Neural cell (in vitro differentiated cells): ENCODE measurements around the gene MTTP. TPM values are rescaled to one million over a fixed set of nuclear protein-coding genes. Genes with fewer than 3 reads are reported as not detected.

Source experiments
- H2AFZ ChIP-seq: fragments of 200-600, 300-800 bp; sonication (generic), shearing (Covaris generic); 2 replicates; pipeline ENCODE4 v1.6.0; 2014; ENCODE audit warnings: low read depth, mild to moderate bottlenecking, antibody characterized with exemption, low read length, moderate library complexity
- H3F3A ChIP-seq: fragments of 200-600 bp; shearing (Covaris generic); 2 replicates; pipeline ENCODE4 v1.6.1; 2016; ENCODE audit warnings: mild to moderate bottlenecking, moderate library complexity, mixed read lengths, antibody characterized with exemption, low read length; ENCODE audit not compliant: insufficient read depth, poor library complexity, severe bottlenecking
- H3K27ac ChIP-seq: fragments of 200-600, 300-800 bp; sonication (generic), shearing (Covaris generic); 2 replicates; pipeline ENCODE4 v1.5.1; 2014; ENCODE audit warnings: mild to moderate bottlenecking, low read length, moderate library complexity
- H3K27me3 ChIP-seq: fragments of 300-800, 200-600 bp; sonication (generic), shearing (Covaris generic); 2 replicates; pipeline ENCODE4 v1.6.0; 2014; ENCODE audit warnings: mild to moderate bottlenecking, low read depth, low read length, moderate library complexity; ENCODE audit not compliant: insufficient read depth
- H3K36me3 ChIP-seq: fragments of 300-800, 200-600 bp; sonication (generic), shearing (Covaris generic); 2 replicates; pipeline ENCODE4 v1.5.1; 2014; ENCODE audit warnings: mild to moderate bottlenecking, antibody characterized with exemption, low read length, moderate library complexity; ENCODE audit not compliant: insufficient read depth
- H3K4me2 ChIP-seq: fragments of 300-800, 200-600 bp; sonication (generic), shearing (Covaris generic); 2 replicates; pipeline ENCODE4 v1.6.0; 2014; ENCODE audit warnings: mild to moderate bottlenecking, low read length
- H3K4me3 ChIP-seq: fragments of 300-800, 200-600 bp; sonication (generic), shearing (Covaris generic); 2 replicates; pipeline ENCODE4 v1.5.1; 2014; ENCODE audit warnings: mild to moderate bottlenecking, low read length, moderate library complexity
- H3K79me2 ChIP-seq: fragments of 200-600 bp; shearing (Covaris generic); replicated peaks from 2 replicates; pipeline ENCODE4 v1.6.0; 2014; ENCODE audit warnings: mild to moderate bottlenecking, low read length, moderate library complexity; ENCODE audit not compliant: insufficient read depth
- H3K9ac ChIP-seq: fragments of 300-800, 200-600 bp; sonication (generic), shearing (Covaris generic); 2 replicates; pipeline ENCODE4 v1.6.1; 2016; ENCODE audit warnings: mild to moderate bottlenecking, low read length, mixed read lengths
- H3K9me2 ChIP-seq: fragments of 200-600 bp; shearing (Covaris generic); 2 replicates; pipeline ENCODE4 v1.6.1; 2016; ENCODE audit warnings: mild to moderate bottlenecking, low read length, mixed read lengths; ENCODE audit not compliant: insufficient read depth
- H3K9me3 ChIP-seq: fragments of 200-600, 300-800 bp; sonication (generic), shearing (Covaris generic); 2 replicates; pipeline ENCODE4 v1.6.1; 2016; ENCODE audit warnings: mild to moderate bottlenecking, mixed run types, low read length, moderate library complexity, mixed read lengths
- H4K20me1 ChIP-seq: fragments of 200-600 bp; shearing (Covaris generic); 2 replicates; pipeline ENCODE4 v1.6.1; 2016; ENCODE audit warnings: mild to moderate bottlenecking, mixed run types; ENCODE audit not compliant: insufficient read depth
- EP300 ChIP-seq: fragments of 450-650 bp; conservative IDR thresholded peaks from 2 replicates; pipeline ENCODE4 v1.6.1; 2014; ENCODE audit warnings: antibody characterized with exemption, mild to moderate bottlenecking, moderate library complexity; ENCODE audit not compliant: poor library complexity, severe bottlenecking
- EZH2 ChIP-seq: fragments of 200-600, 300-800 bp; shearing (Covaris generic), sonication (generic); IDR thresholded peaks from 2 replicates; pipeline ENCODE4 v1.6.1; 2014; ENCODE audit warnings: antibody characterized with exemption, low read length, borderline replicate concordance, mild to moderate bottlenecking; ENCODE audit not compliant: insufficient read depth, poor library complexity, severe bottlenecking
- MXI1 ChIP-seq: fragments of 450-650 bp; conservative IDR thresholded peaks from 2 replicates; pipeline ENCODE4 v1.6.1; 2014; ENCODE audit warnings: antibody characterized with exemption, mild to moderate bottlenecking; ENCODE audit not compliant: poor library complexity, severe bottlenecking
- POLR2AphosphoS5 ChIP-seq: IDR thresholded peaks from 2 replicates; pipeline ENCODE4 v1.6.1; 2012
- RAD21 ChIP-seq: fragments of 450-650 bp; conservative IDR thresholded peaks from 2 replicates; pipeline ENCODE4 v1.6.1; 2014; ENCODE audit warnings: antibody characterized with exemption, mild to moderate bottlenecking, moderate library complexity
- SMC3 ChIP-seq: fragments of 450-650 bp; conservative IDR thresholded peaks from 2 replicates; pipeline ENCODE4 v1.6.1; 2014; ENCODE audit warnings: antibody characterized with exemption, mild to moderate bottlenecking, moderate library complexity; ENCODE audit not compliant: poor library complexity
- TAF1 ChIP-seq: IDR thresholded peaks from 2 replicates; pipeline ENCODE4 v1.6.1; 2012; ENCODE audit warnings: low read depth
- polyA plus RNA-seq: library from polyadenylated mRNA; depleted of rRNA; stranded (reverse); fragments of >200 nt; gene quantifications from 2 replicates; pipeline ENCODE4 v1.2.3, GENCODE V29; 2014
- TF ChIP-seq, protein P1 (sequence below): fragments of 450-650 bp; IDR thresholded peaks from 2 replicates; pipeline ENCODE4 v1.5.1; 2014; ENCODE audit warnings: antibody characterized with exemption, mild to moderate bottlenecking, moderate library complexity; ENCODE audit not compliant: poor library complexity, severe bottlenecking
- TF ChIP-seq, protein P2 (sequence below): IDR thresholded peaks from 2 replicates; pipeline ENCODE4 v1.6.1; 2012; ENCODE audit warnings: borderline replicate concordance

MTTP gene
- polyA plus RNA-seq, 1 donor from 2014 or later = 1.2 TPM

DNA sequence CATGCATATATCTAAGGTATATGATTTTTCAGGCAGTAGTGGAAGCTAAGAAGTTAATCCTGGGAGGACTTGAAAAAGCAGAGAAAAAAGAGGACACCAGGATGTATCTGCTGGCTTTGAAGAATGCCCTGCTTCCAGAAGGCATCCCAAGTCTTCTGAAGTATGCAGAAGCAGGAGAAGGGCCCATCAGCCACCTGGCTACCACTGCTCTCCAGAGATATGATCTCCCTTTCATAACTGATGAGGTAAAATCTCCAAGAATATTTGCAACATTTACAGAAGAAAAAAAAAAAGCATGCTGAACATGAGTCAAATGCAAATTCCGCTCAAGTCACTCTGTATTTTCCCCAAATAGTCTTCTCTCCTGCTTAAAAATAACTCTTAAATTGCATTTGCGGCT is 32.1 kb downstream of the MTTP start:
- Histone ChIP-seq H4K20me1 (no peaks in the 10 kb centered on the region), H2AFZ (no peak overlapping the region), H3K9ac (no peak overlapping the region), H3F3A (no peaks in the 10 kb centered on the region), H3K27me3 (no peaks in the 10 kb centered on the region), H3K9me2 (no peaks in the 10 kb centered on the region), H3K9me3 (no peaks in the 10 kb centered on the region), H3K4me2 (no peak overlapping the region), H3K27ac (no peak overlapping the region), H3K79me2 (no peaks in the 10 kb centered on the region), H3K4me3 (no peak overlapping the region), H3K36me3 (no peaks in the 10 kb centered on the region)
- no peak for TF ChIP-seq EP300
- no peak for TF ChIP-seq EZH2
- TF ChIP-seq, protein P1, sequence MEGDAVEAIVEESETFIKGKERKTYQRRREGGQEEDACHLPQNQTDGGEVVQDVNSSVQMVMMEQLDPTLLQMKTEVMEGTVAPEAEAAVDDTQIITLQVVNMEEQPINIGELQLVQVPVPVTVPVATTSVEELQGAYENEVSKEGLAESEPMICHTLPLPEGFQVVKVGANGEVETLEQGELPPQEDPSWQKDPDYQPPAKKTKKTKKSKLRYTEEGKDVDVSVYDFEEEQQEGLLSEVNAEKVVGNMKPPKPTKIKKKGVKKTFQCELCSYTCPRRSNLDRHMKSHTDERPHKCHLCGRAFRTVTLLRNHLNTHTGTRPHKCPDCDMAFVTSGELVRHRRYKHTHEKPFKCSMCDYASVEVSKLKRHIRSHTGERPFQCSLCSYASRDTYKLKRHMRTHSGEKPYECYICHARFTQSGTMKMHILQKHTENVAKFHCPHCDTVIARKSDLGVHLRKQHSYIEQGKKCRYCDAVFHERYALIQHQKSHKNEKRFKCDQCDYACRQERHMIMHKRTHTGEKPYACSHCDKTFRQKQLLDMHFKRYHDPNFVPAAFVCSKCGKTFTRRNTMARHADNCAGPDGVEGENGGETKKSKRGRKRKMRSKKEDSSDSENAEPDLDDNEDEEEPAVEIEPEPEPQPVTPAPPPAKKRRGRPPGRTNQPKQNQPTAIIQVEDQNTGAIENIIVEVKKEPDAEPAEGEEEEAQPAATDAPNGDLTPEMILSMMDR = no peak
- no peak for TF ChIP-seq SMC3
- no peak for TF ChIP-seq POLR2AphosphoS5
- no peak for TF ChIP-seq TAF1
- TF ChIP-seq, protein P2, sequence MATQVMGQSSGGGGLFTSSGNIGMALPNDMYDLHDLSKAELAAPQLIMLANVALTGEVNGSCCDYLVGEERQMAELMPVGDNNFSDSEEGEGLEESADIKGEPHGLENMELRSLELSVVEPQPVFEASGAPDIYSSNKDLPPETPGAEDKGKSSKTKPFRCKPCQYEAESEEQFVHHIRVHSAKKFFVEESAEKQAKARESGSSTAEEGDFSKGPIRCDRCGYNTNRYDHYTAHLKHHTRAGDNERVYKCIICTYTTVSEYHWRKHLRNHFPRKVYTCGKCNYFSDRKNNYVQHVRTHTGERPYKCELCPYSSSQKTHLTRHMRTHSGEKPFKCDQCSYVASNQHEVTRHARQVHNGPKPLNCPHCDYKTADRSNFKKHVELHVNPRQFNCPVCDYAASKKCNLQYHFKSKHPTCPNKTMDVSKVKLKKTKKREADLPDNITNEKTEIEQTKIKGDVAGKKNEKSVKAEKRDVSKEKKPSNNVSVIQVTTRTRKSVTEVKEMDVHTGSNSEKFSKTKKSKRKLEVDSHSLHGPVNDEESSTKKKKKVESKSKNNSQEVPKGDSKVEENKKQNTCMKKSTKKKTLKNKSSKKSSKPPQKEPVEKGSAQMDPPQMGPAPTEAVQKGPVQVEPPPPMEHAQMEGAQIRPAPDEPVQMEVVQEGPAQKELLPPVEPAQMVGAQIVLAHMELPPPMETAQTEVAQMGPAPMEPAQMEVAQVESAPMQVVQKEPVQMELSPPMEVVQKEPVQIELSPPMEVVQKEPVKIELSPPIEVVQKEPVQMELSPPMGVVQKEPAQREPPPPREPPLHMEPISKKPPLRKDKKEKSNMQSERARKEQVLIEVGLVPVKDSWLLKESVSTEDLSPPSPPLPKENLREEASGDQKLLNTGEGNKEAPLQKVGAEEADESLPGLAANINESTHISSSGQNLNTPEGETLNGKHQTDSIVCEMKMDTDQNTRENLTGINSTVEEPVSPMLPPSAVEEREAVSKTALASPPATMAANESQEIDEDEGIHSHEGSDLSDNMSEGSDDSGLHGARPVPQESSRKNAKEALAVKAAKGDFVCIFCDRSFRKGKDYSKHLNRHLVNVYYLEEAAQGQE = no peak
- no peak for TF ChIP-seq RAD21
- no peak for TF ChIP-seq MXI1

DNA sequence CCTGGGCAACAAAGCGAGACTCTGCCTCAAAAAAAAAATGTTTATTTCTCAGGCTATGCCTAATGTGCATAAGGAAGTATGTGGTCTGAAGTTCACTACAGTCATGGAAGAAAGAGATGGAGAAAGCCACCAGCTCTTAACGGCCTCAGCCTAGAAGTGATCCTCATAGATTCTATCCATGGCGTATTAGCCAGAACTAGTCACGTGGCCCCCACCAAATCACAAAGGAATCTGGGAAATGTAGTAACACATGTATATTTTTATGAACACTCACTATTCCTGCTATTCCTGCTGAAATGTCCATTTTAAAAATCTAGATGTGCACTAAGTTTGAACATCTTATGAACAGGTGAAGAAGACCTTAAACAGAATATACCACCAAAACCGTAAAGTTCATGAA is 33.8 kb downstream of the MTTP start:
- no peak overlapping the region for H3K4me2 ChIP-seq
- TF ChIP-seq RAD21 (no peak), MXI1 (no peak), EP300 (no peak), POLR2AphosphoS5 (no peak), EZH2 (no peak), SMC3 (no peak), TAF1 (no peak)
- TF ChIP-seq, protein P1 = no peak
- TF ChIP-seq, protein P2 = no peak
- H3K27ac ChIP-seq = no peak overlapping the region
- H3K9me3 ChIP-seq = no peaks in the 10 kb centered on the region
- H3K27me3 ChIP-seq = no peaks in the 10 kb centered on the region
- no peaks in the 10 kb centered on the region for H3K79me2 ChIP-seq
- no peaks in the 10 kb centered on the region for H3K9me2 ChIP-seq
- H3K9ac ChIP-seq = no peak overlapping the region
- H3K36me3 ChIP-seq = no peaks in the 10 kb centered on the region
- H2AFZ ChIP-seq = no peak overlapping the region
- no peak overlapping the region for H3K4me3 ChIP-seq
- H3F3A ChIP-seq = no peaks in the 10 kb centered on the region
- H4K20me1 ChIP-seq = no peaks in the 10 kb centered on the region
